GM23338 (cell line): ENCODE measurements around the gene ZNF628. TPM values are rescaled to one million over a fixed set of nuclear protein-coding genes. Genes with fewer than 3 reads are reported as not detected.

Experiments
- ATAC-seq: fragments of 200-7000 bp; cut with Tn5 transposase; 3 replicates; pipeline ENCODE4 v1.9.1; 2020
- DNase-seq: peaks from one replicate; pipeline ENCODE4 v3.0.0-alpha.2; 2015; ENCODE audit warnings: low spot score
- H2AFZ ChIP-seq: fragments of 200-600 bp; sonication (generic); 2 replicates; pipeline ENCODE4 v1.8.0; 2016; ENCODE audit warnings: antibody characterized with exemption, mild to moderate bottlenecking, moderate library complexity
- H3F3A ChIP-seq: fragments of 200-600 bp; sonication (generic); replicated peaks from 2 replicates; pipeline ENCODE4 v1.8.0; 2017; ENCODE audit warnings: antibody characterized with exemption, mixed run types, low read depth
- H3K27ac ChIP-seq: fragments of 200-600 bp; sonication (generic); 2 replicates; pipeline ENCODE4 v1.6.1; 2016; ENCODE audit warnings: low read depth
- H3K27me3 ChIP-seq: fragments of 200-600 bp; sonication (generic); 2 replicates; pipeline ENCODE4 v1.8.0; 2016; ENCODE audit warnings: mild to moderate bottlenecking, mixed run types, moderate library complexity; ENCODE audit not compliant: insufficient read depth
- H3K36me3 ChIP-seq: fragments of 200-600 bp; sonication (generic); 2 replicates; pipeline ENCODE4 v1.8.0; 2016; ENCODE audit warnings: mild to moderate bottlenecking; ENCODE audit not compliant: insufficient read depth
- H3K4me1 ChIP-seq: fragments of 200-600 bp; sonication (generic); 2 replicates; pipeline ENCODE4 v1.8.0; 2016; ENCODE audit warnings: mild to moderate bottlenecking, moderate library complexity; ENCODE audit not compliant: insufficient read depth
- H3K4me2 ChIP-seq: fragments of 200-600 bp; sonication (generic); 2 replicates; pipeline ENCODE4 v1.7.1; 2017; ENCODE audit warnings: mixed run types
- H3K4me3 ChIP-seq: fragments of 200-600 bp; sonication (generic); 2 replicates; pipeline ENCODE4 v1.6.1; 2016; ENCODE audit warnings: mixed run types
- H3K79me2 ChIP-seq: fragments of 200-600 bp; sonication (generic); replicated peaks from 2 replicates; pipeline ENCODE4 v1.8.0; 2017; ENCODE audit warnings: mild to moderate bottlenecking; ENCODE audit not compliant: insufficient read depth
- H3K9me2 ChIP-seq: fragments of 200-600 bp; sonication (generic); 2 replicates; pipeline ENCODE4 v1.8.0; 2017; ENCODE audit not compliant: insufficient read depth
- H4K20me1 ChIP-seq: fragments of 200-600 bp; sonication (generic); replicated peaks from 2 replicates; pipeline ENCODE4 v1.8.0; 2017; ENCODE audit warnings: mild to moderate bottlenecking; ENCODE audit not compliant: insufficient read depth
- H3K27ac Mint-ChIP-seq: 2 replicates; pipeline ENCODE4 v1.8.0; 2020; ENCODE audit warnings: inconsistent platforms, mild to moderate bottlenecking, moderate library complexity, mixed read lengths
- H3K27me3 Mint-ChIP-seq: 3 replicates; pipeline ENCODE4 v1.8.0; 2022; ENCODE audit warnings: low read depth, mild to moderate bottlenecking, moderate library complexity, mixed read lengths, inconsistent platforms; ENCODE audit not compliant: insufficient read depth, poor library complexity
- H3K36me3 Mint-ChIP-seq: 3 replicates; pipeline ENCODE4 v1.8.0; 2021; ENCODE audit warnings: low read depth, mild to moderate bottlenecking, inconsistent platforms, moderate library complexity, mixed read lengths
- H3K4me1 Mint-ChIP-seq: 3 replicates; pipeline ENCODE4 v1.8.0; 2020; ENCODE audit warnings: mild to moderate bottlenecking, inconsistent platforms, mixed read lengths
- H3K4me3 Mint-ChIP-seq: 3 replicates; pipeline ENCODE4 v1.8.0; 2021; ENCODE audit warnings: moderate library complexity, mild to moderate bottlenecking, inconsistent platforms, mixed read lengths
- H3K9me3 Mint-ChIP-seq: 3 replicates; pipeline ENCODE4 v1.8.0; 2020; ENCODE audit warnings: moderate library complexity, mild to moderate bottlenecking, inconsistent platforms, mixed read lengths
- ETS1 ChIP-seq: IDR thresholded peaks from 2 replicates; pipeline ENCODE4 v1.6.1; 2016; ENCODE audit warnings: antibody characterized with exemption
- POLR2AphosphoS5 ChIP-seq: IDR thresholded peaks from 2 replicates; pipeline ENCODE4 v1.6.1; 2016; ENCODE audit warnings: antibody characterized with exemption, low read depth
- STAT1 ChIP-seq: IDR thresholded peaks from one replicate; pipeline ENCODE4 v1.6.1; 2016; ENCODE audit warnings: antibody characterized with exemption; ENCODE audit not compliant: unreplicated experiment
- ZNF114 ChIP-seq: fragments of 250-450 bp; sonication (Bioruptor Pico); IDR thresholded peaks from 2 replicates; pipeline ENCODE4 v1.5.0; 2020; ENCODE audit warnings: mild to moderate bottlenecking, moderate library complexity
- polyA plus RNA-seq: library from polyadenylated mRNA; unstranded; fragments of >200 nt; fragmentation: Nextera tagmentation; extraction: Ambion mirVana; gene quantifications from 2 replicates; pipeline ENCODE4 v1.2.1, GENCODE V29; 2016
- total RNA-seq: library from RNA; depleted of rRNA; stranded (reverse); fragments of >200 nt; shearing (Covaris generic); gene quantifications from 2 replicates; pipeline ENCODE4 v1.2.3, GENCODE V29; 2014
- TF ChIP-seq, protein P1 (sequence below): fragments of 250-450 bp; sonication (Bioruptor Pico); IDR thresholded peaks from 2 replicates; pipeline ENCODE4 v1.5.0; 2020; ENCODE audit warnings: mild to moderate bottlenecking, moderate library complexity

ZNF628 gene
- total and polyA plus RNA-seq, 2 experiments from 2014 or later: 4.9 to 10.7 TPM

DNA sequence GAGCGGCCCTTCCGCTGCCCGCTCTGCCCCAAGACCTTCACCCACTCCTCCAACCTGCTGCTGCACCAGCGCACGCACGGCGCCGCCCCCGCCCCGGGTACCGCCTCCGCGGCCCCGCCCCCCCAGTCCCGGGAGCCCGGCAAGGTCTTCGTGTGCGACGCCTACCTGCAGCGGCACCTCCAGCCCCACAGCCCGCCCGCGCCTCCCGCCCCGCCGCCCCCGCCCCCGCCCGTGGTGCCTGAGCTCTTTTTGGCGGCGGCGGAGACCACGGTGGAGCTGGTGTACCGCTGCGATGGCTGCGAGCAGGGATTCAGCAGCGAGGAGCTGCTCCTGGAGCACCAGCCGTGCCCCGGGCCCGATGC is 5.4 kb downstream of the ZNF628 start (continued):
- TF ChIP-seq, protein P1, sequence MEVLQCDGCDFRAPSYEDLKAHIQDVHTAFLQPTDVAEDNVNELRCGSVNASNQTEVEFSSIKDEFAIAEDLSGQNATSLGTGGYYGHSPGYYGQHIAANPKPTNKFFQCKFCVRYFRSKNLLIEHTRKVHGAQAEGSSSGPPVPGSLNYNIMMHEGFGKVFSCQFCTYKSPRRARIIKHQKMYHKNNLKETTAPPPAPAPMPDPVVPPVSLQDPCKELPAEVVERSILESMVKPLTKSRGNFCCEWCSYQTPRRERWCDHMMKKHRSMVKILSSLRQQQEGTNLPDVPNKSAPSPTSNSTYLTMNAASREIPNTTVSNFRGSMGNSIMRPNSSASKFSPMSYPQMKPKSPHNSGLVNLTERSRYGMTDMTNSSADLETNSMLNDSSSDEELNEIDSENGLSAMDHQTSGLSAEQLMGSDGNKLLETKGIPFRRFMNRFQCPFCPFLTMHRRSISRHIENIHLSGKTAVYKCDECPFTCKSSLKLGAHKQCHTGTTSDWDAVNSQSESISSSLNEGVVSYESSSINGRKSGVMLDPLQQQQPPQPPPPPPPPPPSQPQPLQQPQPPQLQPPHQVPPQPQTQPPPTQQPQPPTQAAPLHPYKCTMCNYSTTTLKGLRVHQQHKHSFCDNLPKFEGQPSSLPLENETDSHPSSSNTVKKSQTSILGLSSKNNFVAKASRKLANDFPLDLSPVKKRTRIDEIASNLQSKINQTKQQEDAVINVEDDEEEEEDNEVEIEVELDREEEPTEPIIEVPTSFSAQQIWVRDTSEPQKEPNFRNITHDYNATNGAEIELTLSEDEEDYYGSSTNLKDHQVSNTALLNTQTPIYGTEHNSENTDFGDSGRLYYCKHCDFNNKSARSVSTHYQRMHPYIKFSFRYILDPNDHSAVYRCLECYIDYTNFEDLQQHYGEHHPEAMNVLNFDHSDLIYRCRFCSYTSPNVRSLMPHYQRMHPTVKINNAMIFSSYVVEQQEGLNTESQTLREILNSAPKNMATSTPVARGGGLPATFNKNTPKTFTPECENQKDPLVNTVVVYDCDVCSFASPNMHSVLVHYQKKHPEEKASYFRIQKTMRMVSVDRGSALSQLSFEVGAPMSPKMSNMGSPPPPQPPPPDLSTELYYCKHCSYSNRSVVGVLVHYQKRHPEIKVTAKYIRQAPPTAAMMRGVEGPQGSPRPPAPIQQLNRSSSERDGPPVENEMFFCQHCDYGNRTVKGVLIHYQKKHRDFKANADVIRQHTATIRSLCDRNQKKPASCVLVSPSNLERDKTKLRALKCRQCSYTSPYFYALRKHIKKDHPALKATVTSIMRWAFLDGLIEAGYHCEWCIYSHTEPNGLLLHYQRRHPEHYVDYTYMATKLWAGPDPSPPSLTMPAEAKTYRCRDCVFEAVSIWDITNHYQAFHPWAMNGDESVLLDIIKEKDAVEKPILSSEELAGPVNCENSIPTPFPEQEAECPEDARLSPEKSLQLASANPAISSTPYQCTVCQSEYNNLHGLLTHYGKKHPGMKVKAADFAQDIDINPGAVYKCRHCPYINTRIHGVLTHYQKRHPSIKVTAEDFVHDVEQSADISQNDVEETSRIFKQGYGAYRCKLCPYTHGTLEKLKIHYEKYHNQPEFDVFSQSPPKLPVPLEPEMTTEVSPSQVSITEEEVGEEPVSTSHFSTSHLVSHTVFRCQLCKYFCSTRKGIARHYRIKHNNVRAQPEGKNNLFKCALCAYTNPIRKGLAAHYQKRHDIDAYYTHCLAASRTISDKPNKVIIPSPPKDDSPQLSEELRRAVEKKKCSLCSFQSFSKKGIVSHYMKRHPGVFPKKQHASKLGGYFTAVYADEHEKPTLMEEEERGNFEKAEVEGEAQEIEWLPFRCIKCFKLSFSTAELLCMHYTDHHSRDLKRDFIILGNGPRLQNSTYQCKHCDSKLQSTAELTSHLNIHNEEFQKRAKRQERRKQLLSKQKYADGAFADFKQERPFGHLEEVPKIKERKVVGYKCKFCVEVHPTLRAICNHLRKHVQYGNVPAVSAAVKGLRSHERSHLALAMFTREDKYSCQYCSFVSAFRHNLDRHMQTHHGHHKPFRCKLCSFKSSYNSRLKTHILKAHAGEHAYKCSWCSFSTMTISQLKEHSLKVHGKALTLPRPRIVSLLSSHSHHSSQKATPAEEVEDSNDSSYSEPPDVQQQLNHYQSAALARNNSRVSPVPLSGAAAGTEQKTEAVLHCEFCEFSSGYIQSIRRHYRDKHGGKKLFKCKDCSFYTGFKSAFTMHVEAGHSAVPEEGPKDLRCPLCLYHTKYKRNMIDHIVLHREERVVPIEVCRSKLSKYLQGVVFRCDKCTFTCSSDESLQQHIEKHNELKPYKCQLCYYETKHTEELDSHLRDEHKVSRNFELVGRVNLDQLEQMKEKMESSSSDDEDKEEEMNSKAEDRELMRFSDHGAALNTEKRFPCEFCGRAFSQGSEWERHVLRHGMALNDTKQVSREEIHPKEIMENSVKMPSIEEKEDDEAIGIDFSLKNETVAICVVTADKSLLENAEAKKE (CRISPR knock-in tag): no peak
- TF ChIP-seq POLR2AphosphoS5 (no peak), STAT1 (no peak)

DNA sequence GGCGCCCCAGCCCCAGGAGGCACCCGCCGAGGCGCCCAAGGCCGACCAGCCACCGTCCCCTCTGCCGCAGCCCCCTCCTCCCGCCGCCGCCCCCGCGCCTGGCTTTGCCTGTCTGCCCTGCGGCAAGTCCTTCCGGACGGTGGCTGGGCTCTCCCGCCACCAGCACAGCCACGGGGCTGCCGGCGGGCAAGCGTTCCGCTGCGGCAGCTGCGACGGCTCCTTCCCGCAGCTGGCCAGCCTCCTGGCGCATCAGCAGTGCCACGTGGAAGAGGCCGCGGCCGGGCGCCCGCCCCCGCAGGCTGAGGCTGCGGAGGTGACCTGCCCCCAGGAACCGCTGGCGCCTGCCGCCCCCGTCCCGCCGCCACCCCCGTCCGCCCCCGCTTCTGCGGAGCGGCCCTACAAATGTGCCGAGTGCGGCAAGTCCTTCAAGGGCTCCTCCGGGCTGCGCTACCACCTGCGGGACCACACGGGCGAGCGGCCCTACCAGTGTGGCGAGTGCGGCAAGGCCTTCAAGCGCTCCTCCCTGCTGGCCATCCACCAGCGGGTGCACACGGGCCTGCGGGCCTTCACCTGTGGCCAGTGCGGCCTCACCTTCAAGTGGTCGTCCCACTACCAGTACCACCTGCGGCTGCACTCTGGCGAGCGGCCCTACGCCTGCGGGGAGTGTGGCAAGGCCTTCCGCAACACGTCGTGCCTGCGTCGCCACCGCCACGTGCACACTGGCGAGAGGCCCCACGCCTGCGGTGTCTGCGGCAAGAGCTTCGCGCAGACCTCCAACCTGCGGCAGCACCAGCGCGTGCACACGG is 5.9 kb downstream of the ZNF628 start:
- Mint-ChIP-seq H3K27ac (no peak overlapping the region), H3K9me3 (peaks cover 3% of the 10 kb centered on the region; the same call in 2 of the 3 replicates), H3K4me3 (no peak overlapping the region), H3K4me1 (peaks cover 39% of the 10 kb centered on the region), H3K36me3 (peaks cover 9% of the 10 kb centered on the region; the same call in 2 of the 3 replicates), H3K27me3 (peaks cover 15% of the 10 kb centered on the region)
- peaks cover 6% of the 10 kb centered on the region for H3K79me2 ChIP-seq
- H3K4me1 ChIP-seq: peaks cover 16% of the 10 kb centered on the region; the same call in 1 of the 2 replicates
- peak overlapping the region; percentile 44; the same call in 1 of the 2 replicates for H3K4me3 ChIP-seq
- ATAC-seq: peak; percentile 5
- no peaks in the 10 kb centered on the region for H3K9me2 ChIP-seq
- H3K36me3 ChIP-seq: no peaks in the 10 kb centered on the region
- no peak overlapping the region for H3K27ac ChIP-seq
- H3K27me3 ChIP-seq: no peaks in the 10 kb centered on the region
- no peaks in the 10 kb centered on the region for H4K20me1 ChIP-seq
- TF ChIP-seq ZNF114 (CRISPR knock-in tag) (no peak), ETS1 (no peak)
- peak overlapping the region; percentile 66; the same call in 1 of the 2 replicates for H3K4me2 ChIP-seq
- peak; percentile 64 for DNase-seq
- no peak overlapping the region for H2AFZ ChIP-seq
- peaks cover 18% of the 10 kb centered on the region for H3F3A ChIP-seq
